Muscle layer of duodenum (tissue), 2 donors: Measurements from ENCODE around the gene RTF1.

ENCODE experiments used
- H3K27ac ChIP-seq: one replicate; pipeline ENCODE4 v1.7.0; 2013; ENCODE audit warnings: mild to moderate bottlenecking, low read length
- H3K27me3 ChIP-seq: one replicate; pipeline ENCODE4 v1.7.0; 2013; ENCODE audit warnings: low read depth, mild to moderate bottlenecking, control low read depth, low read length
- H3K36me3 ChIP-seq, 2 donors: one replicate each; pipeline ENCODE4 v1.7.0; 2013; ENCODE audit warnings: low read length in 2 of 2, control low read depth in 1 of 2, mild to moderate bottlenecking in 1 of 2; ENCODE audit not compliant: insufficient read depth in 2 of 2, control insufficient read depth in 1 of 2
- H3K4me1 ChIP-seq, 2 donors: one replicate each; pipeline ENCODE4 v1.7.0; 2013; ENCODE audit warnings: low read length in 2 of 2, mild to moderate bottlenecking in 2 of 2, control low read depth in 1 of 2, moderate library complexity in 1 of 2; ENCODE audit not compliant: insufficient read depth in 2 of 2, control insufficient read depth in 1 of 2
- H3K4me3 ChIP-seq, 2 donors: one replicate each; pipeline ENCODE4 v1.7.0; 2013; ENCODE audit warnings: low read length in 2 of 2, low read depth in 1 of 2, mild to moderate bottlenecking in 1 of 2
- H3K9me3 ChIP-seq, 2 donors: one replicate each; pipeline ENCODE4 v1.7.0; 2013; ENCODE audit warnings: low read length in 2 of 2, control low read depth in 1 of 2, mild to moderate bottlenecking in 1 of 2; ENCODE audit not compliant: control insufficient read depth in 1 of 2
- donor health status: healthy.

RTF1 gene

GRCh38 chr15:41511899-41512369, 95.0 kb downstream of the RTF1 start:
- Histone ChIP-seq H3K4me3 (peak overlapping the region; percentile 42 to 67), H3K27me3 (peaks cover 23% of the 10 kb centered on the region), H3K4me1 (peaks cover 4 to 28% of the 10 kb centered on the region in 2 donors), H3K36me3 (no peaks in the 10 kb centered on the region), H3K9me3 (no peaks in the 10 kb centered on the region), H3K27ac (no peak overlapping the region)

- H3K4me3 ChIP-seq = peak overlapping the region; percentile 46 to 67
- H3K27ac ChIP-seq = no peak overlapping the region
- H3K4me1 ChIP-seq = peaks cover 4 to 28% of the 10 kb centered on the region in 2 donors
- H3K36me3 ChIP-seq = peaks cover 0 to 4% of the 10 kb centered on the region in 2 donors
- H3K27me3 ChIP-seq = peaks cover 23% of the 10 kb centered on the region
- H3K9me3 ChIP-seq = no peaks in the 10 kb centered on the region
These were observed 95.6 kb downstream of the RTF1 start for GRCh38 chr15:41512512-41512939.

- H3K4me3 ChIP-seq = peak overlapping the region; percentile 46 to 67
These were observed 96.1 kb downstream of the RTF1 start for GRCh38 chr15:41512940-41513505.

GRCh38 chr15:41513506-41514227, 96.8 kb downstream of the RTF1 start, which contains the start of gene LTK:
LTK (minus strand) TSS chr15:41513827; CDS start chr15:41513709, 118 bp downstream.
- no peaks in the 10 kb centered on the region for H3K9me3 ChIP-seq
- H3K27ac ChIP-seq = no peak within 1 kb of the TSS
- peak within 1 kb of the TSS; percentile 46 to 67 for H3K4me3 ChIP-seq
- H3K36me3 ChIP-seq = peaks cover 0 to 10% of the 10 kb centered on the region in 2 donors
- H3K27me3 ChIP-seq = peaks cover 23% of the 10 kb centered on the region
- H3K4me1 ChIP-seq = peaks cover 4 to 28% of the 10 kb centered on the region in 2 donors

More at GRCh38 chr15:41512940-41513505, 96.1 kb downstream of the RTF1 start:
- no peak overlapping the region for H3K27ac ChIP-seq
- H3K4me1 ChIP-seq = peaks cover 4 to 28% of the 10 kb centered on the region in 2 donors
- peaks cover 23% of the 10 kb centered on the region for H3K27me3 ChIP-seq
- peaks cover 0 to 8% of the 10 kb centered on the region in 2 donors for H3K36me3 ChIP-seq
- H3K9me3 ChIP-seq = no peaks in the 10 kb centered on the region

GRCh38 chr15:41517895-41518449, 101.1 kb downstream of the RTF1 start:
- Histone ChIP-seq H3K27me3 (peaks cover 11% of the 10 kb centered on the region), H3K36me3 (peaks cover 0 to 24% of the 10 kb centered on the region in 2 donors), H3K9me3 (no peaks in the 10 kb centered on the region), H3K4me3 (no peak overlapping the region), H3K4me1 (peaks cover 4 to 10% of the 10 kb centered on the region in 2 donors), H3K27ac (no peak overlapping the region)

GRCh38 chr15:41520636-41521035, 103.7 kb downstream of the RTF1 start:
- H3K9me3 ChIP-seq = no peaks in the 10 kb centered on the region
- H3K27ac ChIP-seq = no peak overlapping the region
- no peaks in the 10 kb centered on the region for H3K27me3 ChIP-seq
- H3K4me1 ChIP-seq = no peaks in the 10 kb centered on the region
- peaks cover 4 to 42% of the 10 kb centered on the region in 2 donors for H3K36me3 ChIP-seq
- no peak overlapping the region for H3K4me3 ChIP-seq

- Histone ChIP-seq H3K27ac (no peak overlapping the region), H3K4me1 (no peaks in the 10 kb centered on the region), H3K27me3 (no peaks in the 10 kb centered on the region), H3K4me3 (no peak overlapping the region), H3K9me3 (no peaks in the 10 kb centered on the region), H3K36me3 (peaks cover 7 to 48% of the 10 kb centered on the region in 2 donors)
These were observed 104.7 kb downstream of the RTF1 start for GRCh38 chr15:41521614-41522013.

- Histone ChIP-seq H3K4me3 (no peak overlapping the region), H3K27ac (no peak overlapping the region), H3K9me3 (no peaks in the 10 kb centered on the region), H3K27me3 (no peaks in the 10 kb centered on the region), H3K4me1 (no peaks in the 10 kb centered on the region), H3K36me3 (peaks cover 22 to 54% of the 10 kb centered on the region in 2 donors)
These were observed 106.2 kb downstream of the RTF1 start for GRCh38 chr15:41523097-41523496.

GRCh38 chr15:41530363-41530956, 113.6 kb downstream of the RTF1 start:
- no peaks in the 10 kb centered on the region for H3K9me3 ChIP-seq
- no peak overlapping the region for H3K4me3 ChIP-seq
- H3K4me1 ChIP-seq = no peaks in the 10 kb centered on the region
- H3K27me3 ChIP-seq = no peaks in the 10 kb centered on the region
- H3K36me3 ChIP-seq = peaks cover 46 to 78% of the 10 kb centered on the region in 2 donors
- no peak overlapping the region for H3K27ac ChIP-seq
